Adrenal gland (tissue), 12 donors: ENCODE results near the gene CFAP58. TPM values are rescaled to one million over a fixed set of nuclear protein-coding genes. Genes with fewer than 3 reads are reported as not detected.

Source experiments
- DNase-seq, 7 donors: peaks; one replicate each; pipeline ENCODE4 v3.0.0-alpha.2; 2019 to 2020
- H3K27ac ChIP-seq, 5 donors: fragments of 200-600 bp; sonication (generic) in 4 of 5; 1 replicate in 3 of 5; 2 replicates in 2 of 5; pipeline versions ENCODE4 v1.5.1 to v1.8.0; 2016 to 2020; ENCODE audit warnings: mild to moderate bottlenecking in 1 of 5
- H3K27me3 ChIP-seq: fragments of 200-600 bp; 2 replicates; pipeline ENCODE4 v1.8.0; 2021
- H3K36me3 ChIP-seq, 2 donors: fragments of 200-600 bp; replicated peaks in 1 of 2; 1 replicate in 1 of 2; 2 replicates in 1 of 2; pipeline versions ENCODE4 v1.5.1 to v1.8.0; 2018 to 2022
- H3K4me1 ChIP-seq, 2 donors: fragments of 200-600 bp; replicated peaks in 1 of 2; 1 replicate in 1 of 2; 2 replicates in 1 of 2; pipeline versions ENCODE4 v1.5.1 to v1.8.0; 2018 to 2021
- H3K4me3 ChIP-seq, 4 donors: fragments of 200-600 bp; sonication (generic) in 3 of 4; one replicate each; pipeline ENCODE4 v1.5.1; 2016 to 2018
- H3K9me3 ChIP-seq, 3 donors: fragments of 200-600 bp; sonication (generic) in 1 of 3; replicated peaks in 1 of 3; 1 replicate in 2 of 3; 2 replicates in 1 of 3; pipeline versions ENCODE4 v1.5.1 to v1.8.0; 2016 to 2021
- POLR2A ChIP-seq, 2 donors: fragments of 450-650 bp; IDR thresholded peaks; one replicate each; pipeline ENCODE4 v1.6.1; 2017; ENCODE audit warnings: antibody characterized with exemption in 2 of 2, mild to moderate bottlenecking in 2 of 2, moderate library complexity in 1 of 2
- WGBS, 4 donors: extraction: QIAGEN DNeasy Blood & Tissue Kit in 2 of 4; methylation state at CpG; one replicate each; pipeline versions ENCODE4 v1.1.5 to v1.1.7; 2013 to 2017; 5-methylcytosine and 5-hydroxymethylcytosine counted together
- intact Hi-C, 2 donors: fragments of 100-400 bp; cut with DNase I; formaldehyde crosslinking; loops; one replicate each; pipeline versions ENCODE4 v1.14.1 to v1.15.0; 2022 to 2023
- polyA plus RNA-seq, 3 donors: library from polyadenylated mRNA; stranded (reverse); fragments of 200-250 nt in 2 of 3; fragments of 350-450 nt in 1 of 3; fragmentation: Illumina TruSeq in 1 of 3; extraction: RNeasy Lipid Tissue Mini Kit (QIAGEN cat#74804) in 1 of 3; gene quantifications; one replicate each; pipeline ENCODE4 v1.2.3, GENCODE V29; 2013 to 2014
- total RNA-seq, 9 donors: library from RNA; depleted of rRNA in 4 of 9; stranded (reverse); fragments of >200 nt in 4 of 9; fragments of 120-200 nt in 1 of 9; fragmentation: NEBNext Ultra II Directional in 1 of 9; extraction: Animal tissue kit (Norgen Biotek cat#: 25700) in 1 of 9; gene quantifications; one replicate each; pipeline versions ENCODE4 v1.1.0 to v1.2.4, GENCODE V29; 2013 to 2023
- TF ChIP-seq, protein P1 (sequence below), 6 experiments: fragments of 450-650 bp in 4 of 6; fragments of 200-600 bp in 2 of 6; sonication (generic) in 1 of 6; IDR thresholded peaks; 1 replicate in 5 of 6; 2 replicates in 1 of 6; pipeline versions ENCODE4 v1.5.1 to v1.8.0; 2016 to 2021; ENCODE audit warnings: antibody characterized with exemption in 6 of 6, mild to moderate bottlenecking in 2 of 6, moderate library complexity in 1 of 6
- donor health status: healthy with polysubstance abuse.
- donor health status: Bipolar disorder and iron deficiency.
- donor health status: DM: yes; HTN: yes; CAD: no.
- donor health status: DM: no; HTN: no; CAD: no.
- donor health status: DM: no; HTN: no; CAD: no.
- donor health status: DM: yes; HTN: yes; CAD: no.

The CFAP58 gene
- total and polyA plus RNA-seq, 12 donors, result 0.11 to 2.9 (median 0.85) TPM

DNA sequence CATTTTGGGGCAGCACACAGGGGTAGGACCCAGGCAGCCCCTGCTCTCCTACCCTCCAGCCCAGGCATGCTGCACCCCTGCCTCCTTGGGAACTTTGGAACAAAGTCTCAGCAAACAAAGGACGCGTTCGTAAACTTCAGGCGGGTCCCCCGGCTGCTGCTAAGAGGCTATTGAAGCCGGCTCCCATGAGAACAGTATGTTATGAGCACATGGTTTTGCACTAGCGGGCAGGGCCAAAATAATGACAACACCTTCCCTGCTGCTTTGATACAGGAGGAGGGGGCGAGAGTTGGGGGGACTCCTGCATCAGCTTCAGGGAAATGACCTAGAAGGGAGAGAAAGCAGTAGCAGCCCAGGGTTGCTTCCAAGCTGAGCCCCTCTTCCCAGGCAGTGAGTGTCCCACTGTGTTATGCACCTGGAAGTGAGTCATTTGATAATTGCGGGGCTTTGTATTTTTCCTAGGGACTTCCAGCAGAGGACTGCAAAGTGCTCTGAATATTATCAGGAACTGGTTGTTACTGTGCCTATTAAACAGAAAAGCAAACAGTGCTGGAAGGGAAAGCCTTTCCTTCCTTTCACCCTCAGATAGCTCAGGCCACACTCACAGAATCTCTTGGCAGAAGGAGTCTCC, 22.3 kb upstream of the CFAP58 start:
- 33 to 71% (median 61%) methylated on average over 4 to 9 of the region's 9 CpGs for WGBS, 4 donors

DNA sequence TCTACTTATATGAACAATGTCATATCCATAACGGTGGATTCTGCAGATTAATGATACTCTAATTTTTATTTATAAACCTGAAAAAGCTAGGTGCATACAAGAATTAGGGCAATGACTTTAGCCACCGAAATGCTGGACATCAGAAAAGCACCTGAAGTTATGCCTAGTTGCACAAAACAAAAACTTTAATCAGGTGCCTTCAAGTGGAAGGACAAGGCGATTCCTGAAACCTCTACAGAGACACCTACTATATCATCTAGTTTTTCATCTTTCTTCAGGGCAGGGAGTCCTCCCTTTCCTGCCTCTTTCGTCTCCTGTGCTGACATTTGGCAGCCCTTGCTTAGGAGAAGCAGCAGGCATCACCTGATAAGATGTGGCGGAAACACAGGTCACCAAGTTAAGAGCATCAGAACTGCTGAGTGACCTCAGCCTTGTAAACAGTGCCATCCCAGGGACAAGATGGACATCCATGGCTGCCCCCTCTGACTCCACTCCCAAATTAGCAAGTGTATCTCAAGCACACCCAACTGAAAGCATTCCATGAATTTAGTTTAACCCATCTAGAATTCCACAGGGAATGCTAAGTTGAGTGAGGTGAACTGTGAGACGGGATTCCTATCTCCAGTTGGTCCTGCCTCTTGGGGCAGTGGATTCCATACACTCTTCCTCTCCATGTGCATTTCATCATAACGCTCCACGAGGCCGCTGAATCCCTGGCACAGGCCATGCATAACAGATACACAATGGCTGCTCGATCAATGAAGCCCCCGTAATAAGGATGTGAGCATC, 21.2 kb upstream of the CFAP58 start:
- peak in 4 of 7 donors; percentile 8 to 61 (median 18) for DNase-seq
- no peaks in the 10 kb centered on the region for H3K27me3 ChIP-seq
- no peaks in the 10 kb centered on the region for H3K36me3 ChIP-seq
- H3K27ac ChIP-seq, result peak overlapping the region in 2 of 5 donors; percentile 80 to 88
- no peak for TF ChIP-seq POLR2A (IDR thresholded peaks at IDR 0.05)
- TF ChIP-seq, protein P1, sequence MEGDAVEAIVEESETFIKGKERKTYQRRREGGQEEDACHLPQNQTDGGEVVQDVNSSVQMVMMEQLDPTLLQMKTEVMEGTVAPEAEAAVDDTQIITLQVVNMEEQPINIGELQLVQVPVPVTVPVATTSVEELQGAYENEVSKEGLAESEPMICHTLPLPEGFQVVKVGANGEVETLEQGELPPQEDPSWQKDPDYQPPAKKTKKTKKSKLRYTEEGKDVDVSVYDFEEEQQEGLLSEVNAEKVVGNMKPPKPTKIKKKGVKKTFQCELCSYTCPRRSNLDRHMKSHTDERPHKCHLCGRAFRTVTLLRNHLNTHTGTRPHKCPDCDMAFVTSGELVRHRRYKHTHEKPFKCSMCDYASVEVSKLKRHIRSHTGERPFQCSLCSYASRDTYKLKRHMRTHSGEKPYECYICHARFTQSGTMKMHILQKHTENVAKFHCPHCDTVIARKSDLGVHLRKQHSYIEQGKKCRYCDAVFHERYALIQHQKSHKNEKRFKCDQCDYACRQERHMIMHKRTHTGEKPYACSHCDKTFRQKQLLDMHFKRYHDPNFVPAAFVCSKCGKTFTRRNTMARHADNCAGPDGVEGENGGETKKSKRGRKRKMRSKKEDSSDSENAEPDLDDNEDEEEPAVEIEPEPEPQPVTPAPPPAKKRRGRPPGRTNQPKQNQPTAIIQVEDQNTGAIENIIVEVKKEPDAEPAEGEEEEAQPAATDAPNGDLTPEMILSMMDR (IDR thresholded peaks at IDR 0.05), result no peak
- no peaks in the 10 kb centered on the region for H3K9me3 ChIP-seq
- WGBS, 4 donors, result 81 to 85% (median 82%) methylated on average over 11 of the region's 11 CpGs
- H3K4me1 ChIP-seq, result peaks cover 44 to 75% of the 10 kb centered on the region in 2 donors
- intact Hi-C loops, result no loop called here
- no peak overlapping the region for H3K4me3 ChIP-seq

More for the DNA sequence above, 22.3 kb upstream of the CFAP58 start:
- no peaks in the 10 kb centered on the region for H3K27me3 ChIP-seq
- H3K36me3 ChIP-seq, result no peaks in the 10 kb centered on the region
- peaks cover 55 to 78% of the 10 kb centered on the region in 2 donors for H3K4me1 ChIP-seq
- intact Hi-C loops, result no loop called here
- peak in 1 of 2 donors; percentile 1 for TF ChIP-seq POLR2A (IDR thresholded peaks at IDR 0.05)
- TF ChIP-seq, protein P1 (IDR thresholded peaks at IDR 0.05), result no peak
- peak overlapping the region in 4 of 5 donors; percentile 28 to 88 (median 62) for H3K27ac ChIP-seq
- peak in 2 of 7 donors; percentile 9 to 59 for DNase-seq
- no peaks in the 10 kb centered on the region for H3K9me3 ChIP-seq
- H3K4me3 ChIP-seq, result no peak overlapping the region

DNA sequence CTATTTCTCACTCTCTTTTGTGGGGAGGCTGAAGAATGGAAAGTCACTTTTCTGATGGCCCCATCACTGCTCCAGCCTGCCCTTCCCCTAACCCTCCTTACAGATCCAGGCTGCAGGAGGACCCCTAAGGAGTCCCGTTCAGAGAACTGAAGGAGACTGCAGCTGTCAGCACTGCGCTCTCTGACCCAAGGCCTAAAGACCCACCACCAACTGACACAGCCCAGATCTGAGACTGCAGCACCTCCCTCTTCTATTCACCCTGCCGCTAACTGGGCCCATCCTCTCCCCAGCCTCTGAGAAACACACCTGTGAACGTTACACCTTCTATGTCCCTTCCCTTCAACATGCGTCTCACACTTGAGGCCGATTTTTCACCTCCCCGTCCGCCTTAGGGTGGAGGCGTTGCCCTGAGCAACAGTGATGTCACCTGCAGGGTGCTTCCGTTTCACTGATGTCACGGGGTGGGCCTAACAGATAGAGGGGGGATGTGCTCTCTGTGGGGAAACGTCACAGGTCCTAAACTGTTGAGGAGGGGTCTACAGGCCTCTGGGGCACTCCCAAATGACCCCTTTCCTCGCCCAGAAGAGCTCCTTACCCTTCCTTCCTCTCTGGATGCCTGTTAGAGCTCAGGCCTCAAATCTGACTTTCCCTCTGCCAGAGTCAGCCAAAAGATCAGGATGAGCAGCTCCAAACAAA, 20.5 kb upstream of the CFAP58 start:
- Histone ChIP-seq H3K27ac (peak overlapping the region in 2 of 5 donors; percentile 48 to 88), H3K9me3 (no peaks in the 10 kb centered on the region), H3K27me3 (no peaks in the 10 kb centered on the region), H3K4me3 (no peak overlapping the region), H3K4me1 (peaks cover 37 to 68% of the 10 kb centered on the region in 2 donors), H3K36me3 (no peaks in the 10 kb centered on the region)
- intact Hi-C loops, result no loop called here
- no peak for TF ChIP-seq POLR2A (IDR thresholded peaks at IDR 0.05)
- TF ChIP-seq, protein P1 (IDR thresholded peaks at IDR 0.05), result no peak
- DNase-seq, result peak in 4 of 7 donors; percentile 14 to 68 (median 28)
- 79 to 85% (median 82%) methylated on average over 12 to 13 of the region's 13 CpGs for WGBS, 4 donors
